HuH-7.5 (cell line): Measurements from ENCODE around the gene AGPAT1.
"Not testable (repeated sequence)": the region's sequence is repeated elsewhere in the genome, so short reads cannot be mapped to it uniquely, and the experiment has no call there.

ENCODE experiments used
- DNase-seq: peaks from one replicate; pipeline ENCODE4 v3.0.0; 2011; ENCODE audit warnings: low spot score

Gene AGPAT1

DNA sequence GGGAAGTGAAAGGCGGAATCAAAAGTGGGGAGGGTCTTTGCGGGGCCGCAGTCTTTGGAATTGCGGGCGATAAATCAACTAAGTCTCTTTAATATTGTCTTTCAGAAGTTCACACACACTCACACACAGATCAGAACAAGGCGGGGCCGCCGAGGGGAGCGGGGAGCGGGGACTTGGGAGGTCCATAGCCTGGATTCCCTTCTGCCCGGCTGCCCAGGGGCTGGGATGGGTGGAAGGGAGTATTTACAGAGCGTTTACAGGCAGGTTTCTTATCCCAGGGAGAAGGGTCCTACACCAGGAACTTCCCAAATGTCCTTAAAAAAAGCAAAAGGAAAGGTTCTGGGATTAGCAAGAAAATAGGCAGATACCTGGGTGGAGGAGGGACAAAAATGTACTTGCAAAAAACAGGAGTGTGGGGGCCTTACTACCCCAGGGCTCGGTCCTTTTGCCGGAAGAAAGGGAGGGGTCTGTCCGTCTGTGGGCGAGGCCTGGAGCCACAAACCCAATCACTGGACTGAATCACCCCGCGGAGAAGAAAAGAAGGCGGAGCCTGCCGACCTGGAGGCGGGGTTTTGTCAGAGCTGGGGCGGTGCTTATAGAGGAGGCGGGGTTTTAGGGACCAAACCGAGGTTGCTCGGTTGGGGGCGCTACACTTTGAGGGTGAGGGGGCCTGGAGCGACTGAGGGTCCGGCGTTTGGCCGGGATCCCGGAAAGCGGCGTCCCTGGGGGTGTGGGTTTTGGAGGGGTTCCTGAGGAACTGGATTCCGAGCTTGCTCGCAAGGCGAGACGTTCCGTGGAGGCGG is 27.4 kb downstream of the AGPAT1 start:
- no peak for DNase-seq

DNA sequence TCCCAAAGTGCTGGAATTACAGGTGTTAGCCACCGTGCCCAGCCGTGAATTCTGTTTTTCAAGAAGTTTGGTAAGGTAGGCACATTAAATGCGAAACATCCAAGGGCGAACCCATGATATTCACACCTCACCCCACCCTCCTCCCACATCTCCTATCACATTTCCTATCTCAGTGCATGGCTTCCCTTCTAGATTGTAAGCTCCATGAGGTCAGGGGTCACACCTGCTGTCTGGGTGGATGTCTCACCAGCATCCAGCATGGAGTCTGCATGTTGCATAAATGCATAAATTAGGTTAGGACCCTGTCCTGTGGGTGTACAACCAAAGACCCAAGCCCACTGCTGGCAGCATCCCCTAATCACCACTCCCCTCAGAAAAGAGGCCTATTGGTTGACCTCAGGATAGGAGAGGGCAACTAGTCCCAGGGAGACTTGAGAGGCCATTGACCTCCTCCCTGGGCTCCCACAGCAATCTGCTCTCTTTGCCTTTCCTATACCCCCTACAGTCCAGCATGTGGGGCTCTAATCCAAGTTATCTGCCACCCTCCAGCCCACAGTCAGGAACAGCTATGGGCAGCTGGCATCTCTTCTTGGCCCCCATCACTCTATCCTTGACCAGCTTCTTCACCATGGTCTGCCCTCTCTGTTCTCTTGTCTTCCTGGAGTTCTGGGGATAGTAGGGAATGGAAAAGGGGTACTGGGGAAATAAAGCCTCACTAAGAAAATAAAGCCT is 28.3 kb downstream of the AGPAT1 start:
- DNase-seq = no peak

DNA sequence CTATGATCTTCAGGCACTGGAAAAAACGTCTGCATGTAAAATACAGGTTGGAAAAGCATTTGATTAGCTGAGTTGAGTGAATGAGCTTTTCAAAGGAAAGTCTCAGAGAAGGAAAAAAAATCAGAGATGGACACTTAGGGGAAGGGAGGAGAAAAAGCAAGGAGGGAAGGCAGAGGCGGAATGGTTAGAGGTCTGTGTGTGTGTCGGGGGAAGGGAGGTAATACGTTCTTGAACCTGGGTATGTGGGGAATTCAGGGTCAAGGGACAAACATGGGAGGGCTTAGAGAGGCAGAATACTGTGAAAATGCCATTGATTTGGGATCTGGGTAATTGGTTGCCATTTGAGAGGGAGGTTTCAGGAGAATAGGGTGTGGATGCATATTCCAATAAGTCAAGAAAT is 29.2 kb downstream of the AGPAT1 start:
- DNase-seq = no peak

DNA sequence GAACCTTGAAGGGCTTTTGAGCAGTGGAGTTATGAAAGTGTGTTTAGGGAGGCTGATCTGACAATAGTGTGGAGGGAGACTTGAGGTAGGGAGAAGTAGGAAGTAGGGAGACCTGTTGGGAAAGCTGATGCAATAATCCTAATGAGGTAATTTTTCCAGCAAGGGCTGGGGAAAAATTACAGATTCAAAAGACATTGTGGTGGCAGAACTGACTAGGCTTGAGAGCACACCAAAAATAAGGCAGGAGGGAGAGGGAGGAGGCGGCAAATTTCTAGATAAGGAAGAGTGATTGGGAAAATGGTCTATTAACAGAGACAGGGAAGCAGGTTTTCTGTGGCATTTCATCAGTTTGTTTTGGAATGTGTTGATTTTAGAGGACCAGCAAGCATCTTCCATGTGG is 29.6 kb downstream of the AGPAT1 start:
- DNase-seq = no peak

DNA sequence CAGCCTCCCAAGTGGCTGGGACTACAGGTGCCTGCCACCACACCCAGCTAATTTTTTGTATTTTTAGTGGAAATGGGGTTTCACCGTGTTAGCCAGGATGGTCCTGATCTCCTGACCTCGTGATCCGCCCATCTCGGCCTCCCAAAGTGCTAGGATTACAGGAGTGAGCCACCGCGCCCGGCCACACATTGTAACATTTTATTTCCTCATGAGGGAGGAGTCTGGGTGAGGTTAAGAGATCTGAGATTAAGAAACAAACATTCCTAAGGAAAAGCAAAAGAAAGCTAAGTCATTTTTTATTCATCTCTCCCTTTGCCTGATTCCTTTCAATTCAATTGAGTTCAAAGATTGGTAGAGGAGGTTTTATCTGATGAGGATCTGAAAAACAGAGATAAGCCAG is 31.6 kb downstream of the AGPAT1 start:
- DNase-seq = not testable (repeated sequence)

DNA sequence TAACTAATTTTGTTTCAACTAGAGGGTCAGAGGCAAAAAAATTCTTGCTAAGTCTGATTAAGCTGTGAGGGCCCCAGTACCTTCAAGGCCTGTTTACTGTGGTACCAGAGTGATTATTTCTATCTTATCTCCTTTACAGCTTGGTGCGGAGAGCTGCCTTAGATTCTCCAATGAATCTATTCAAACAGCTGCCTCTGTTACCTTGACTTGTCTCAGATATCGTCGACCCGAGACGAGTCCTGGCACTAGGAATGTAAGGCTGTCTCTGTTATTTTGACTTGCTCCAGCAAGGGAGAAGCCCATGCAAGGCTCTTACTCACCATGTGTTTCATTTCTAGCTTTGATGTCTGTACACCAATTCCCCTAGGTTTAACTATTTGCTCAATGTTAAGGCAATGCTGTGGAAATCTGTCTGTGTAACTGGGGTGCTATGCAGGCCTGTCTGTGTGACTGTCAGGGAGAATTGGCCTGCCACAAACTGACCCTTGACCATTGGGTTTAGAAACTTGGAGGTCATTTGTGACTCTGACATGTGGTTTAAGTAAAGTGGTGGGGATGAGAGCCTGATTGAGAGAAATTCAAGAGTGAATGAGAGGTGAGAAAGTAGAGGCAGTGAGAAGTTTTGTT is 35.4 kb downstream of the AGPAT1 start:
- DNase-seq = no peak

DNA sequence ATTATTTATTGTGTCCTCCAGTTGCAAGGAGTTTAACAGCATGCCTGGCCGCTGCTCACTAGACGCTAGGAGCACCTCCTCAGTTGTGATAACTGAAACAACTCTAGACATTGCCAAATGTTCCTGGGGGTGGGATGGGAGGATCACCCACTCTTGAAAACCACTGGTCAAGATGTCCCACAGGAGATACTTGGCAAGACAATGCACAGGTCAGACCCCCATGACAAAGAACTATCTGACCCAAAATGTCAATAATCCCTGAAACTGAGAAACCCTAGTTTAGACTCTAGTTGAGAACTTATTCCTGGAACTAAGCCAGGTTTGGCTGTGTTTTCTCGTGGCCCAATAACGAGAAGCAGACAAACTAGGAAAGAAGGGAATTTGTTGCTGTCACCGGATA is 36.3 kb downstream of the AGPAT1 start:
- no peak for DNase-seq

DNA sequence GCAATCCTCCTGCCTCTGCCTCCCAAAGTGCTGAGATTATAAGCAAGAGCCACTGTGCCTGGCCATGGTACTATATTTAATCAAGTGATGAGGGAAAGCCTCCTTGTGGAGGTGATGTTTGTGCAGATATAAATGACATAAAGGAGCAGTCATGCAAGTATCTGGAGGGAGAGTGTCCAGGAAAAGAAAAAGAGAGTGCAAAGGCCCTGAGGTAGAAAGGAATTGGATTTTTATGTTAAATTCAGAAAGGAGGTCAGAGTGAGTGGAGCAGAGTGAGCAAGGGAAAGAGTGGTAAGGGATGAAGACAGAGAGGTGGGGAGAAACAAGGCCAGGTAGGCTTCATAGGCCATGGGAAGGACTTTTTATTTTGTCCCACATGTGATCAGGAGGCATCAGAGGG is 38.4 kb downstream of the AGPAT1 start:
- DNase-seq = no peak

DNA sequence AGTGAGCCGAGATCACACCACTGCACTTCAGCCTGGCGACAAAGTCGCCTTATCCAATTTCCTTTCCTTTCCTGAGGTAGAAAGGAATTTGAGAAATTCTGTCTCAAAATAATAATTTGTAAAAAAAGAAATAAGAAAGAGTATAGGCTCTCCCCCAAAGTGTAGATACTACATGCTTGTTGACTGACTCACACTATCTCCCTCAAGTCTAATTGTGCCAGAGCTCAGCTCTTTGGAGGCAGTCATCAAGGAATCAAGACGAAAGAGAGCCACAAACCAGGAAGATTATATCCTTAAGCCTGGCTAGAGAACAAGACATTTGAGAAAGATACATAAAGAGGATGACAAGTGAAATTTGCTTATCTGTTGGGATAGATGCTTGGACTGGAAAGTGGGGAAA is 42.1 kb downstream of the AGPAT1 start:
- no peak for DNase-seq

DNA sequence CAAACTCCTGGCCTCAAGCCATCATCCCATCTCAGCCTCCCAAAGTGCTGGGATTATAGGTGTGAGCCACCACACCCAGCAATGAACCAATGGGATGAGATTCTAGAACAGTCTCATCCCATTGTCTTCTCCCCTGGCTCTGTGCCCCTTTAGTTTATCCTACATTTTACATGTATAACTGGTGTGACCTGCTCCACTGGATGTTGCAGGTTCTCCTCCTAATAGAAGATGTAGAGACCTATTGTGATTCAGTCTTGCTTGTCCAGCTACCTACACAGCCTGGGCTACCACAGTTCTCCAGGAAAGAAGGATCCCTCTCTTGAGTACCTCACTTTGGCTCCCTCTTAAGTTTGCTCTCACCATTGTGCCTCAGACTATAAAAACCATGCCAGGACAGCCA is 43.8 kb downstream of the AGPAT1 start:
- no peak for DNase-seq

DNA sequence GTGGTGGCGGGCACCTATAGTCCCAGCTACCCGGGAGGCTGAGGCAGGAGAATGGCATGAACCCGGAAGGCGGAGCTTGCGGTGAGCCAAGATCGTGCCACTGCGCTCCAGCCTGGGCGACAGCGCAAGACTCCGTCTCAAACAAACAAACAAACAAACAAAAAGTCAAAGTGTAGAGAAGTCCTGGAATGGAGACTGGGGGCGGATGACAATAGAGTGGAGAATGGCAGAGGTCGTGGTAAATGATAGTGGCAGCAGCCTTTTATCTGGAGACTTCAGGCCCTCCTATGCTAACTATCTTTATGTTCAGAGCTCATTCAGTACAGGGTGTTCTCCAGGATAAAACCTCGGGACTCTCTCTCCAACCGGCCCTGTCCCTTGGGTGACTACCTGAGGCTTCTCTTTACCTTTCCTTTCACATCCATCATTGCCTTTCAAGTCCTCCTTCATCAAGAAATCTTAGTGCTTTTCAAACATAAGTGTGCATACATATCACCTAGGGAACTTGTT is 44.4 kb downstream of the AGPAT1 start:
- no peak for DNase-seq

DNA sequence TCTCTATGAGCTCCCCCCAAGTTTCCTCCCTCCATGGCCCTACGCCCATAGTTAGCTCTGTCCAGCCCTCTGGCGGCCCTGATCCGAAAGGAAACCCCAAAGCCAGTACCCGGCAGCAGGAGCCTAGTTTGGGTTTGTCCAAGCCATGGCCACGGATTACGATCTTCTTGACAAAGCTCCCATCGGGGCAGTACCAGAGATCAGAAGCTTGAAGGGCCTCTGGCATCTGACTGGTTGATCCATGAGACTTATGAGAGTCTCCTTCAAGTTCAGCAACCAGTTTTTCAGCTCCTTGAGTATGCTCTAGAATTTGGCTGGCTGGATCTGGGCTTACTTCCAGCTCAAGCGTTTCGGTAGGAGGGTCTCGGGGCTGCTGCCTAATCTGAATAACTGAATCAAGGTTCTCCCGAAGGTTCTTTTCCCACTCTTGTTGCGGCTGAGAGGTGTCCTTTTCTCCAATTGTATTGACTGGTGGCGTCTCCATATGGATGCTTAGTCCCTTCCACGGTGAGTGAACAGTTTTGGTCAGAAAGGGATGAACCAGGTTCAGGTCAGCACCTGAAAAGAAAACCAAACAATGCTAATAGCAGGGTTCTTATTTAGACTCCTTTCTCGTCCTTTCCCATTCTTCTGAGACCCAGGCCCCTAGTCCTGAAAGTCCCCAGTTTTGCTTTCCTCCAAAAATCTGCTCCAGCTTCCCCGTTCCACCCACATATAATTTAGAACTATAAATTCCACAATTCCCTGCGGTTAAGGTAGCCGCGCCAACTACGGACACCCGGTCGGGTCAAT is 46.4 kb downstream of the AGPAT1 start:
- DNase-seq = no peak

DNA sequence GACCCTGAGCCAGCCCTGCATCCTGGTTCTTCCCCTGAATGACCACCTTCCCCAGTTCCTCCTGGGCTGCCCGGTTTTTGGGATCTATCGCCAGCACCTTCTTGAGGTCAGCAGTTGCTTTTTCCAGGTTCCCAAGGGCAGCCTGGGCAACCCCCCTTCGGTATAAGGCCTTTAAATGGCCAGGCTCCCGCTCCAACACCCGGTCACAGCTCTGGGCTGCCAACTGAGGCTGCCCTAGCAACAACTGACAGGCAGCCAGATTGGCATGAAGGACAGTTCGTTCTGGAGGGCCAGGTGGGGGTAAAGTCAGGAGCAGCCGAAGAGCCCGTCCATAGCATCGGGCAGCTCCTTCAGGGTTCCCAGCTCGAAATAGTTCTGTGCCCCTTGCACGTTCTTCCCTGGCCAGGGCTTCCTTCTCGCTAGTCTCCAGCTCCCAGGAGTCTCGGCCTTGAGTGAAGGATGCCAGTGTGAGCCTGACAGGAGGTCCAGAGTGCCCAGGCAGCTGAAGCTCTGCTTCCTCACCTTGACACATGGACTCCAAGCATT is 47.1 kb downstream of the AGPAT1 start:
- no peak for DNase-seq

DNA sequence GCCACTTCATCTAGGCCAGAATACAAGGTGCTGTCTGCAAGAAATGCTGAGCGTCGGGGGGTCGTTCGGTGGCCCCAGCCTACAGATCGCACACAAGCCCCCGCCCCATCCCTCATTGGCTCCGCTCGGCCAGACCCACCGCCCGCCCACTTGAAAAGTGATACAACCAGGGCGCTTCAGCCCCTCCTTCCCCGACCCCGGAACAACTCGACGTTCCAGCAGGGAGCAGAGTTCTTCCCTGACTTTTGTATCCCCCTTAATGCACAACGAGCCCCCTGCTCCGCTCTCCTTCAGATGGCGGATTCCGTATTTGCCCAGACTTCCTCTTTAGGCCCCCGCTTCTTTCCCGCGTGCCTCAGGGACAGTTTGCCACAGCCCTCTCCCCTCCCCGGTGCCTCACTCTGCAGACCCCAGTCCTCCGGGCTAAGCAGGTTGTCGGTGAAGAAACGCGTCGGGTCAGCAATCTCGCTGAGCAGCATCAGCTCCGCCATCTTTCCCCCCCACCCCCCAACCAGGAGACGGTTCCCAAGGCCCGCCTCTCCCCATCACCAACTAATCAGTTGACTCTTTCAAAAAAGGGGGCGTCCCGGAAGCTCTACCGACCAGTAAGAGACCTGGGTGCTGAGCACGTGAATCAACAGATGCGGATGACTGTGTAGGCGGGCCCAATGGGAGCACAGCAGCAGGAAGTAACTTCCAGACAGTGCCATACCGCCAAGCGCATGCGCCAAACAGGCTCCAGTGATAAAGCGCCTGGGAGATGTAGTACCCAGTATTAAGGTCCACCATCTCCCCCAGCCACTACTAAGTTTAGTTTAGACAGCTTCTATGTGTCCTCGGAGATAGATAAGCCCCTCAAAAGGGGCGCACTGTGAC is 47.9 kb downstream of the AGPAT1 start, which contains the start of gene ATF6B:
TSS of gene ATF6B (minus strand) at position 530 of the 876 bp plus-strand sequence. CDS start at position 491, 39 bp downstream.
- DNase-seq = peak; percentile 89

DNA sequence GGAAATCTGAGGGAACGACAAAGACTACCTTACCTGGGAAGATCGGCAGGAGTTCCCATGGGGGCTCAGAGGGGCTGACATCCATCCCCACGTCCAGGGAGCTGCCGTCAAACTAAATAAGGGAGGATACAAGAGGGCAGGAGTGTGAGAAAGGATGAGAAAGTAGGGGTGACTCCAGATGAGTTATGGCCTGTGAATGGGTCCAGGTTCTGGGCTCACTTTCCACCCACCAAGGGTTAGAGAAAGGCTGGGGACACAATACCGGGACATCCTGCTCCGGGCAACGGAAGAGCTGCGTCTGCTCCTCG is 48.5 kb downstream of the AGPAT1 start:
- DNase-seq = no peak

DNA sequence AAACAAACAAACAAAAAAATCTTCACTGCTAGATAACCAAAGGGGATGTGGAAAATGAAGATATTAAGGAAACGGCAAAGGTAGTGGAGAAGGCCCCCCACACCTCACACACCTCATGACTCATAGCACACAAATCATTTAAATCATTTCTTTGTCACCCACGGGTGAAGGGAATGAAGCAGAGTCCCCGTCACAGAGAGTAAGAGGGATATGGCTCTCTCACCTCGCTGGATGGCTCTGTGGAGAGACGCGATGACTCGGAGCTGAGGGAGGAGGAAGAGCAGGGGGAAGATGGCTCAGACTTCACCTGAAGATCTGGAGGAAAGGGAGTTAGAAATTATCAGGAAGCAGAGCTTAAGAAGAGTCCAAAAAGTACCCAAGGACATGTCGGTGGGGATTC is 49.0 kb downstream of the AGPAT1 start:
- DNase-seq = no peak

DNA sequence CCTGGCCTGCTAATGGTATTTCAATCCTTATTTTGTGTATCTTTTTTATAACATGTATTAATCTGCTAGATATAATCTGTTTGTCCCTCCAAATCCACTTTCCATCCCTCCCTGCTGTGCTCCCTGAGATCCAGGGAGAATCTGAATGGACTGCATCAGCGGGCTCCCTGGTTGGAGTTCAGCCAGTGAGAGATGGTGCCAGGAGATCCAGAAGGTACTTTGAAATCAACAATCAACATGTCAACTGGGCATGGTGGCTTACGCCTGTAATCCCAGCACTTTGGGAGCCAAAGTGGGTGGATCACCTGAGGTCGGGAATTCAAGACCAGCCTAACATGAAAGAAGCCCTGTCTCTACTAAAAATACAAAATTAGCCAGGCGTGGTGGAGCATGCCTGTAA is 52.2 kb downstream of the AGPAT1 start:
- no peak for DNase-seq

DNA sequence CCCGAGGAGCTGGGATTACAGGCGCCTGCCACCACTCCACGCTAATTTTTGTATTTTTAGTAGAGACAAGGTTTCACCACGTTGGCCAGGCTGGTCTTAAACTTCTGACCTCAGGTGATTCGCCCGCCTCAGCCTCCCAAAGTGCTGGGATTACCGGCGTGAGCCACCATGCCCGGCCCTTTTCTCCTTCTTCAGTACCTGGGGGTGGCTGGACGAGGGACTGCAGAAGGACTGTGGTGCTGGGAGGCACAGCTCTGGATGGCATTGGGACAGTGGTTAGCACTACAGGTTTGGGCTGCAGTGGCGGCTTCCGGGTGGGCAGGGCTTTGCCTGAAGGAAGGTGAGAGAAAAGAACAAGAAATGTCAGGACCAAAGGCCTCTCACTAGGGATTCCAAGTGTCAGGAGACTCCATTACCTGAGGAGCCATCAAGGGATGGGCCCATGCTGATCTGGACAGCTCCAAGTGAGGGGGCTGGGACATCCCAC is 55.3 kb downstream of the AGPAT1 start:
- no peak for DNase-seq

DNA sequence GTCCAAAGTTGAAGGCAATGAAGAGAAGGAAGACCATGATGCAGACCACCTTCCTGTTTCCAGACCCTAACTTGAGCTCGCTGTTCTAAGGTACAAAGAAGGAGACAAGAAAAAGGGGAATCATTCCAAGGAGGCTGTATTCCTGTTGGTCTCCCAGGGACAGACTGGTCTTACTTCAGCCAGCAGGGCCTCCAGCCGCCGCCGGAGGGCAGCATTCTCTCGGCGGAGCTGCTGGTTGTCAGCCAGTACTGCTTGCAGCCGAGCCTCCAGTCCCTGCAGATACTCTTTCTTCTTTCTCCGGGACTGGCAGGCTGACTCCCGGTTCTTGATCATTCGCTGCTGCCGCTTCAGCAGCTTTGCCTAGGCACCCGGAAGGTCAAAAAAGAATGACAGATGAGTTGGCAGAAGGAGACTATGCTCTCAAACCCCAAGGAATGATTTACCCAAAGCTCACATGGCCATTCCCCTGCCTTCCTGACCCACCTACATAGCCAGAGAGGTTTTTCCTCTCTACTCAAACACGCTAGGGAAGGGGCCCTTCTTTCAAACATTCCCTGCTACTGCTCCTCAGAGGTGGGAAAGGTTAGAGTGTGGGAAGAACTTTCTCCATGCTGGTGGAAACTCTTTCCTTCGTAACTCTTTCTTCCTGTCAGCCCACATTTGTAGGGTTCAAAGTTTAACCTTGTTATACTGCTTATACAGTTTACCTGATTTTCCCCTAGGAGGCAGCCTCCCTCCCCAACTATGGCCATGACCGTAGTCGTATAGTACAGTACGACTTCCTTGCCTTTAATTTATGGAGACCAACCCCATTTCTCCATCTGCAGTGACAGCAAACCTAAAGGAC is 56.9 kb downstream of the AGPAT1 start:
- peak; percentile 79 for DNase-seq
